H1 (cell line): ENCODE measurements around the gene SIK2. TPM values are rescaled to one million over a fixed set of nuclear protein-coding genes. Genes with fewer than 3 reads are reported as not detected.

Experiments used
- CTCF ChIA-PET: fragments of 300-600 bp; sonication (Branson Sonifier 250); formaldehyde crosslinking; loops from one replicate; lab custom pipeline; 2021; ENCODE audit not compliant: partially characterized antibody; lab: Charles Lee
- POLR2A ChIA-PET: fragments of 300-600 bp; sonication (Branson Sonifier 250); formaldehyde crosslinking; loops from one replicate; lab custom pipeline; 2021; ENCODE audit warnings: inconsistent platforms; ENCODE audit not compliant: partially characterized antibody; lab: Charles Lee
- DNase-seq, 2 experiments: peaks; one replicate each; pipeline versions ENCODE4 v3.0.0 to v3.0.0-alpha.2; 2010 to 2022; ENCODE audit warnings: low spot score in 2 of 2, low read depth in 1 of 2, mixed read lengths in 1 of 2
- FAIRE-seq: peaks from 2 replicates; lab custom pipeline; 2011; peaks lifted over from hg19 to GRCh38; lab: Jason Lieb, UNC
- H2AFZ ChIP-seq: 2 replicates; pipeline ENCODE4 v1.8.1; 2012; ENCODE audit warnings: low read length, inconsistent platforms
- H2AK5ac ChIP-seq: 2 replicates; pipeline ENCODE4 v1.6.1; 2013; ENCODE audit warnings: low read depth, low read length
- H2BK120ac ChIP-seq: replicated peaks from 2 replicates; pipeline ENCODE3; 2013; ENCODE audit warnings: low read depth, low read length, inconsistent platforms
- H2BK12ac ChIP-seq: 2 replicates; pipeline ENCODE4 v1.6.1; 2013; ENCODE audit warnings: low read depth, low read length
- H2BK15ac ChIP-seq: 2 replicates; pipeline ENCODE4 v1.6.1; 2013; ENCODE audit warnings: low read length
- H2BK20ac ChIP-seq: 2 replicates; pipeline ENCODE4 v1.6.1; 2013; ENCODE audit warnings: low read length
- H2BK5ac ChIP-seq: 2 replicates; pipeline ENCODE4 v1.6.1; 2013; ENCODE audit warnings: low read depth, low read length
- H3K14ac ChIP-seq: 2 replicates; pipeline ENCODE4 v1.6.1; 2013; ENCODE audit warnings: inconsistent platforms; ENCODE audit not compliant: insufficient read length
- H3K18ac ChIP-seq: 2 replicates; pipeline ENCODE4 v1.6.1; 2013; ENCODE audit warnings: low read length; ENCODE audit errors: extremely low read depth
- H3K23ac ChIP-seq: 2 replicates; pipeline ENCODE4 v1.6.1; 2013; ENCODE audit warnings: inconsistent platforms; ENCODE audit not compliant: insufficient read length
- H3K23me2 ChIP-seq: 2 replicates; pipeline ENCODE4 v1.6.1; 2013; ENCODE audit warnings: low read depth, low read length
- H3K27ac ChIP-seq: 2 replicates; pipeline ENCODE4 v1.6.1; 2011; ENCODE audit warnings: low read depth, low read length, inconsistent platforms
- H3K27me3 ChIP-seq, 4 experiments: replicated peaks in 1 of 4; 1 replicate in 1 of 4; 2 replicates in 3 of 4; pipeline versions ENCODE4 v1.6.1 to v1.8.1; 2011 to 2013; ENCODE audit warnings: low read length in 3 of 4, mild to moderate bottlenecking in 3 of 4, inconsistent platforms in 2 of 4, mixed read lengths in 2 of 4, moderate library complexity in 1 of 4; ENCODE audit not compliant: control insufficient read depth in 3 of 4, insufficient read depth in 3 of 4; ENCODE audit errors: extremely low read depth in 1 of 4
- H3K36me3 ChIP-seq, 4 experiments: 2 replicates each; pipeline versions ENCODE4 v1.6.1 to v1.8.1; 2011 to 2013; ENCODE audit warnings: mild to moderate bottlenecking in 4 of 4, low read length in 3 of 4, moderate library complexity in 2 of 4, control low read depth in 1 of 4, inconsistent platforms in 1 of 4; ENCODE audit not compliant: insufficient read depth in 4 of 4, control insufficient read depth in 2 of 4
- H3K4ac ChIP-seq: replicated peaks from 2 replicates; pipeline ENCODE3; 2013; ENCODE audit warnings: low read length, low read depth, mixed read lengths, inconsistent platforms; ENCODE audit not compliant: insufficient read length
- H3K4me1 ChIP-seq, 4 experiments: replicated peaks in 1 of 4; 1 replicate in 1 of 4; 2 replicates in 3 of 4; pipeline versions ENCODE4 v1.6.1 to v1.8.1; 2011 to 2013; ENCODE audit warnings: low read length in 3 of 4, inconsistent platforms in 2 of 4, mixed read lengths in 1 of 4; ENCODE audit not compliant: insufficient read depth in 4 of 4, control insufficient read depth in 3 of 4
- H3K4me2 ChIP-seq, 2 experiments: 2 replicates each; pipeline versions ENCODE4 v1.6.1 to v1.8.1; 2011 to 2013; ENCODE audit warnings: low read depth in 2 of 2, low read length in 2 of 2, control low read depth in 1 of 2, inconsistent platforms in 1 of 2, mild to moderate bottlenecking in 1 of 2; ENCODE audit not compliant: insufficient read depth in 1 of 2
- H3K4me3 ChIP-seq, 4 experiments: fragments of 200-600, 300-600 bp in 1 of 4; sonication (generic), shearing (Covaris generic), sonication (Bioruptor Twin) in 1 of 4; 2 replicates each; pipeline versions ENCODE4 v1.5.1 to v1.8.1; 2011 to 2016; ENCODE audit warnings: low read length in 4 of 4, low read depth in 3 of 4, control low read depth in 2 of 4, inconsistent platforms in 2 of 4, mild to moderate bottlenecking in 2 of 4, mixed read lengths in 1 of 4, moderate library complexity in 1 of 4; ENCODE audit not compliant: insufficient read depth in 2 of 4; ENCODE audit errors: extremely low read depth in 1 of 4
- H3K56ac ChIP-seq: replicated peaks from 2 replicates; pipeline ENCODE3; 2013; ENCODE audit warnings: low read depth, mild to moderate bottlenecking, mixed read lengths, low read length, inconsistent platforms; ENCODE audit not compliant: insufficient read length
- H3K79me1 ChIP-seq: 2 replicates; pipeline ENCODE4 v1.6.1; 2013; ENCODE audit warnings: low read depth, low read length, control low read depth
- H3K79me2 ChIP-seq, 2 experiments: 2 replicates each; pipeline versions ENCODE4 v1.6.1 to v1.8.1; 2012 to 2013; ENCODE audit warnings: low read length in 2 of 2, mild to moderate bottlenecking in 2 of 2, inconsistent platforms in 1 of 2; ENCODE audit not compliant: insufficient read depth in 2 of 2, control insufficient read depth in 1 of 2
- H3K9ac ChIP-seq, 4 experiments: replicated peaks in 1 of 4; 1 replicate in 1 of 4; 2 replicates in 3 of 4; pipeline versions ENCODE4 v1.6.1 to v1.8.1; 2011 to 2013; ENCODE audit warnings: low read depth in 3 of 4, low read length in 3 of 4, control low read depth in 2 of 4, mild to moderate bottlenecking in 2 of 4, moderate library complexity in 2 of 4, inconsistent platforms in 1 of 4; ENCODE audit errors: extremely low read depth in 1 of 4
- H3K9me3 ChIP-seq, 2 experiments: 2 replicates each; pipeline versions ENCODE4 v1.6.1 to v1.8.1; 2012 to 2013; ENCODE audit warnings: mild to moderate bottlenecking in 2 of 2, moderate library complexity in 2 of 2, control low read depth in 1 of 2, inconsistent platforms in 1 of 2, low read depth in 1 of 2, low read length in 1 of 2, mixed read lengths in 1 of 2; ENCODE audit not compliant: insufficient read depth in 2 of 2
- H4K20me1 ChIP-seq, 2 experiments: replicated peaks in 1 of 2; 2 replicates each; pipeline versions ENCODE3 to v1.8.1; 2011 to 2013; ENCODE audit warnings: inconsistent platforms in 2 of 2, low read length in 2 of 2, mild to moderate bottlenecking in 1 of 2; ENCODE audit not compliant: insufficient read depth in 2 of 2, control insufficient read depth in 1 of 2
- H4K5ac ChIP-seq: 2 replicates; pipeline ENCODE4 v1.6.1; 2013; ENCODE audit warnings: low read length, low read depth, mixed read lengths, inconsistent platforms; ENCODE audit not compliant: insufficient read length
- H4K8ac ChIP-seq: 2 replicates; pipeline ENCODE4 v1.8.0; 2013; ENCODE audit warnings: mild to moderate bottlenecking, moderate library complexity, low read length, inconsistent platforms; ENCODE audit not compliant: insufficient read depth; ENCODE audit errors: extremely low read depth
- H4K91ac ChIP-seq: replicated peaks from 2 replicates; pipeline ENCODE3; 2013; ENCODE audit warnings: low read length, mixed read lengths, inconsistent platforms; ENCODE audit not compliant: insufficient read length
- E2F6 ChIP-seq: IDR thresholded peaks from 2 replicates; pipeline ENCODE4 v1.6.1; 2012; ENCODE audit warnings: inconsistent platforms
- EZH2 ChIP-seq: fragments of 200-600 bp; sonication (generic); IDR thresholded peaks from 2 replicates; pipeline ENCODE4 v1.7.1; 2012; ENCODE audit warnings: low read depth, mild to moderate bottlenecking, moderate library complexity, low read length, inconsistent platforms; ENCODE audit not compliant: severe bottlenecking
- JUND ChIP-seq: IDR thresholded peaks from 2 replicates; pipeline ENCODE4 v1.6.1; 2011; ENCODE audit warnings: mild to moderate bottlenecking, improper control_type of control experiment, low read length
- MAFK ChIP-seq: IDR thresholded peaks from 2 replicates; pipeline ENCODE4 v1.6.1; 2012; ENCODE audit warnings: low read depth, mild to moderate bottlenecking, improper control_type of control experiment, low read length
- PHF8 ChIP-seq: fragments of 200-600 bp; sonication (generic); conservative IDR thresholded peaks from 2 replicates; pipeline ENCODE4 v1.7.1; 2012; ENCODE audit warnings: low read depth, mild to moderate bottlenecking, inconsistent platforms, low read length, moderate library complexity
- SP2 ChIP-seq: IDR thresholded peaks from 2 replicates; pipeline ENCODE4 v1.6.1; 2012; ENCODE audit warnings: mild to moderate bottlenecking, low read length, inconsistent platforms
- WGBS, 2 experiments: shearing (Covaris generic) in 1 of 2; methylation state at CpG; one replicate each; pipeline versions ENCODE4 v1.1.6 to v1.1.7; 2013 to 2015; ENCODE audit warnings: low lambda C conversion rate in 2 of 2, mixed read lengths in 2 of 2, inconsistent platforms in 1 of 2, low coverage in 1 of 2, missing lambda C conversion rate in 1 of 2; ENCODE audit not compliant: insufficient replicate concordance in 2 of 2, insufficient coverage in 1 of 2, insufficient read length in 1 of 2; ENCODE audit errors: extremely low coverage in 1 of 2, missing lambda C conversion rate in 1 of 2; 5-methylcytosine and 5-hydroxymethylcytosine counted together
- polyA plus RNA-seq, 7 experiments: library from polyadenylated mRNA; depleted of rRNA in 3 of 7; stranded (reverse) in 5 of 7; unstranded in 2 of 7; fragments of >200 nt in 5 of 7; fragments of 200-250 nt in 2 of 7; gene quantifications; 1 replicate in 5 of 7; 2 replicates in 1 of 7; 4 replicates in 1 of 7; pipeline versions ENCODE4 v1.2.1 to v1.2.3, GENCODE V29; 2011 to 2013; ENCODE audit warnings: missing spikeins in 2 of 7, mixed read lengths in 2 of 7
- total RNA-seq: library from RNA; stranded (reverse); fragmentation: NEBNext Ultra II Directional; extraction: Animal tissue kit (Norgen Biotek cat#: 25700); gene quantifications from 2 replicates; pipeline ENCODE4 v1.2.1, GENCODE V29; 2021

Gene SIK2
- total and polyA plus RNA-seq, 2 of the 8 experiments (the other 6 are each of a cell fraction or from before 2014, with no cell fraction given), result 8.8 to 11.2 TPM

GRCh38 chr11:111734954-111735261, 132.7 kb downstream of the SIK2 start:
- Histone ChIP-seq H2AFZ (no peak overlapping the region), H3K18ac (peak overlapping the region; percentile 38; the same call in 1 of the 2 replicates), H2BK5ac (no peak overlapping the region), H3K4ac (no peak overlapping the region), H3K23me2 (no peaks in the 10 kb centered on the region)
- TF ChIP-seq MAFK (no peak), SP2 (no peak), E2F6 (no peak), EZH2 (no peak), PHF8 (no peak), JUND (no peak)
- TF ChIP-seq, all 59 proteins: peak for 0
- Histone ChIP-seq H3K27me3 (no peaks in the 10 kb centered on the region), H2AK5ac (no peak overlapping the region), H4K20me1 (peaks cover 1 to 4% of the 10 kb centered on the region in 2 experiments), H3K4me2 (no peak overlapping the region), H3K79me1 (0 out of 2 replicates have a peak, but pooled peaks cover 5% of the 10 kb centered on the region), H3K56ac (no peak overlapping the region), H2BK20ac (no peak overlapping the region), H2BK12ac (no peak overlapping the region), H3K79me2 (no peaks in the 10 kb centered on the region), H3K4me3 (no peak overlapping the region), H4K8ac (no peak overlapping the region), H3K9me3 (no peaks in the 10 kb centered on the region), H2BK15ac (no peak overlapping the region), H3K4me1 (peaks cover 0 to 18% (median 7%) of the 10 kb centered on the region in 4 experiments; a peak in 6 of 7 replicates), H3K36me3 (peaks cover 0 to 3% (median 0%) of the 10 kb centered on the region in 4 experiments; a peak in 1 of 8 replicates), H4K91ac (no peak overlapping the region), H3K14ac (no peak overlapping the region), H3K23ac (no peak overlapping the region), H4K5ac (no peak overlapping the region), H3K9ac (no peak overlapping the region), H2BK120ac (no peak overlapping the region), H3K27ac (no peak overlapping the region)
- FAIRE-seq (no peak), DNase-seq (no peak)
- 93% methylated on average over 6 of the region's 6 CpGs; no CpG with 5 or more reads in 1 of the 2 experiments for WGBS, 2 experiments
- POLR2A ChIA-PET, result interaction anchor here (0.7 to 3.3 kb wide), 6 partner anchors 9 to 32 kb away, joined by 3 to 12 read pairs (median 4); partner anchors contain the start of gene PPP2R1B
- CTCF ChIA-PET, result interaction anchor here (1.3 to 1.9 kb wide), 4 partner anchors 13 to 148 kb away, joined by 3 to 7 read pairs (median 5); no protein-coding TSS in a partner anchor
